IMR-90 (cell line): ENCODE results near the gene NDUFB11.

Source experiments
- CEBPB ChIP-seq: IDR thresholded peaks from 2 replicates; pipeline ENCODE4 v1.6.1; 2012; ENCODE audit warnings: low read depth, low read length, improper control_type of control experiment
- CHD1 ChIP-seq: IDR thresholded peaks from 2 replicates; pipeline ENCODE4 v1.6.1; 2012; ENCODE audit warnings: low read depth, low read length, improper control_type of control experiment
- CTCF ChIP-seq: conservative IDR thresholded peaks from 2 replicates; pipeline ENCODE4 v1.5.1; 2012; ENCODE audit warnings: mild to moderate bottlenecking, low read depth, low read length, improper control_type of control experiment
- ELK1 ChIP-seq: fragments of 150-350 bp; IDR thresholded peaks from 2 replicates; pipeline ENCODE4 v1.6.1; 2016; ENCODE audit warnings: low read depth, mild to moderate bottlenecking, low read length, moderate library complexity, borderline replicate concordance
- FOS ChIP-seq: fragments of 150-350 bp; IDR thresholded peaks from 2 replicates; pipeline ENCODE4 v1.6.1; 2016; ENCODE audit warnings: low read depth, low read length
- MAFK ChIP-seq: IDR thresholded peaks from 2 replicates; pipeline ENCODE4 v1.6.1; 2012; ENCODE audit warnings: low read depth, low read length, improper control_type of control experiment
- MXI1 ChIP-seq: IDR thresholded peaks from 2 replicates; pipeline ENCODE4 v1.6.1; 2012; ENCODE audit warnings: low read depth, mild to moderate bottlenecking, low read length, moderate library complexity, borderline replicate concordance
- NFE2L2 ChIP-seq: fragments of 150-350 bp; IDR thresholded peaks from 2 replicates; pipeline ENCODE4 v1.6.1; 2016; ENCODE audit warnings: low read depth, mild to moderate bottlenecking, low read length
- POLR2A ChIP-seq: IDR thresholded peaks from 2 replicates; pipeline ENCODE4 v1.6.1; 2012; ENCODE audit warnings: mild to moderate bottlenecking, low read depth, low read length
- RAD21 ChIP-seq: IDR thresholded peaks from 2 replicates; pipeline ENCODE4 v1.6.1; 2012; ENCODE audit warnings: low read length, improper control_type of control experiment
- RCOR1 ChIP-seq: IDR thresholded peaks from 2 replicates; pipeline ENCODE4 v1.6.1; 2012; ENCODE audit warnings: mild to moderate bottlenecking, low read length, improper control_type of control experiment; ENCODE audit not compliant: insufficient replicate concordance
- RFX5 ChIP-seq: IDR thresholded peaks from 2 replicates; pipeline ENCODE4 v1.8.0; 2012; ENCODE audit warnings: low read depth, mild to moderate bottlenecking, low read length, moderate library complexity
- SMC3 ChIP-seq: fragments of 150-350 bp; IDR thresholded peaks from 2 replicates; pipeline ENCODE4 v1.6.1; 2016; ENCODE audit warnings: low read depth, mild to moderate bottlenecking, antibody characterized with exemption, low read length, moderate library complexity
- USF2 ChIP-seq: fragments of 150-350 bp; IDR thresholded peaks from 2 replicates; pipeline ENCODE4 v1.6.1; 2017; ENCODE audit warnings: mild to moderate bottlenecking, antibody characterized with exemption, low read length, low read depth

- TF ChIP-seq RCOR1 (no peak), CTCF (no peak), MAFK (no peak), SMC3 (no peak), FOS (no peak), POLR2A (no peak), ELK1 (no peak), RFX5 (no peak), USF2 (no peak), RAD21 (no peak), MXI1 (no peak), NFE2L2 (no peak), CEBPB (no peak), CHD1 (no peak)
Measured at GRCh38 chrX:47164420-47164819, 19.9 kb upstream of the NDUFB11 start.
